GM20000 (cell line): Measurements from ENCODE around the gene HPSE2.

Experiments used
- DNase-seq: peaks from one replicate; pipeline ENCODE4 v3.0.0; 2012; ENCODE audit warnings: low spot score
- CTCF ChIP-seq: IDR thresholded peaks from 2 replicates; pipeline ENCODE4 v1.5.1; 2012; ENCODE audit warnings: mild to moderate bottlenecking, control low read depth; ENCODE audit errors: extremely low read depth, missing control alignments

Gene HPSE2

GRCh38 chr10:98424295-98425254, 811.1 kb downstream of the HPSE2 start:
- no peak for DNase-seq

GRCh38 chr10:98423691-98424120, 811.9 kb downstream of the HPSE2 start:
- no peak for DNase-seq
- no peak for TF ChIP-seq CTCF

More at GRCh38 chr10:98424295-98425254, 811.1 kb downstream of the HPSE2 start:
- no peak for TF ChIP-seq CTCF

GRCh38 chr10:98422182-98422581, 813.5 kb downstream of the HPSE2 start:
- DNase-seq, result no peak
- TF ChIP-seq CTCF, result no peak

GRCh38 chr10:98420786-98421185, 814.9 kb downstream of the HPSE2 start:
- no peak for TF ChIP-seq CTCF
- no peak for DNase-seq

GRCh38 chr10:98419469-98420261, 816.0 kb downstream of the HPSE2 start:
- DNase-seq, result no peak
- no peak for TF ChIP-seq CTCF

- no peak for TF ChIP-seq CTCF
- DNase-seq, result no peak
Measured at GRCh38 chr10:98418665-98419468, 816.8 kb downstream of the HPSE2 start.
